ENCODE results near the gene ABHD8.
A peak's percentile ranks its signal among the peaks of the same experiment; 100 is the strongest.

ABHD8 gene

DNA sequence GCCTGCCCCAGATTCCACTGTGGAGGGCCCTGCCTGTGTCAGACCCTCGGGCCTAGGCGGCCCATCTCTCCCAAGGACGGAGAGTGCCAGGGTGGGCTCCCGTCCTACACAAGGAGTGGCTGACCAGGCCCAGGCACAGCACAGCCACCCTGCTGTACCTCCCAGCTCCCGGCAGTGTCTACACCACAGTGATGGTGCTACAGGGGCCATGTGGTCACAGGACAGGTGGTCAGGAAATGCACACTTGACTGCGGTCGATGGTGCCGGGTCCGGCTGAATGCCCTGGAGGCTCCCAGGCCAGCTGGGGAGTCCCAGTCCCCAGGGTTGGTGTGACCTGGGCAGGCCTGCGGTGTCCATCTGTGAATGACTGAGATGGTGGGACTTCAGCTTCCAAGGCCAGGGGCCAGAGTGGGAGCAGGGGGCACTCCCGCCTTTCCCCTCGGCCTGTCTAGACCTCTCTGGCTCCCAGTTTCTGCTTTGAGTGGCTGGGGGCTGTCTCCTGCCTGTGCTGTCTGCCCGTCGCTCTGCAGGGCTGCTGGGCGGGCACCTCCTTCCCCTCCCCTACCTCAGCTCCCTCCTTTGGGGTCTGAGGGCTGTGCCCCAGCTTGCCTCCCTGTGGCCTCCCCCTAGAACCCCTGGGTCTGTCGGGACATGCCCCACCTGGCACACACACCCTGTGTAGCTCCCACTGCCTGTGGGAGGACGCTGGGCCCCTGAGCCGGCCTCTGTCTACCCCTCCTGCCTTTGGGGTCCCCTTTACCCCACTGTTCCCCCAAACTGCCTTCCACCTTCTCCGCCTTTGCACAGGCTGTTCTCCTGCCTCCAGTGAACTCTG is 18.6 kb upstream of the ABHD8 start:
- DNase-seq (ENCODE audit: low read depth), result no peak

DNA sequence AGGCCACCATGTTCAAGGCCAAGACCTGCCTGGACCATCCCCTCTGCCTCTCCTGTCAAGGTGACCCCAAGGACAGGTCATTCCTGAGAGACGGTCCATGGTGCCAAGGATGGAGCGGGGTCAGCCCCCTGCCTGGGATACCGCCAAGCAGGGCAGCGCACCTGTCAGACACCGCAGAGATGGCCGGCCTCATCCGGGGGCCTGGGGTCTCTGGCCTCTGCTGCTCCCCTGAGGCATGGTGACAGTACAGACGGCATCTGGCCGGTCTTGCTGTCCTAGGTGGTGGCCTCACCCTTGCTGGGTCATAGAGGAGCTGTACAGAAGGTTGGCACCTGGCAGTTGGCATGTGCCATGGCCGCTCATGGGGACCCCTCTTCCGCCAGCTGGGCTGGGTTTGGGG is 17.2 kb upstream of the ABHD8 start:
- no peak for DNase-seq (ENCODE audit: low read depth)

DNA sequence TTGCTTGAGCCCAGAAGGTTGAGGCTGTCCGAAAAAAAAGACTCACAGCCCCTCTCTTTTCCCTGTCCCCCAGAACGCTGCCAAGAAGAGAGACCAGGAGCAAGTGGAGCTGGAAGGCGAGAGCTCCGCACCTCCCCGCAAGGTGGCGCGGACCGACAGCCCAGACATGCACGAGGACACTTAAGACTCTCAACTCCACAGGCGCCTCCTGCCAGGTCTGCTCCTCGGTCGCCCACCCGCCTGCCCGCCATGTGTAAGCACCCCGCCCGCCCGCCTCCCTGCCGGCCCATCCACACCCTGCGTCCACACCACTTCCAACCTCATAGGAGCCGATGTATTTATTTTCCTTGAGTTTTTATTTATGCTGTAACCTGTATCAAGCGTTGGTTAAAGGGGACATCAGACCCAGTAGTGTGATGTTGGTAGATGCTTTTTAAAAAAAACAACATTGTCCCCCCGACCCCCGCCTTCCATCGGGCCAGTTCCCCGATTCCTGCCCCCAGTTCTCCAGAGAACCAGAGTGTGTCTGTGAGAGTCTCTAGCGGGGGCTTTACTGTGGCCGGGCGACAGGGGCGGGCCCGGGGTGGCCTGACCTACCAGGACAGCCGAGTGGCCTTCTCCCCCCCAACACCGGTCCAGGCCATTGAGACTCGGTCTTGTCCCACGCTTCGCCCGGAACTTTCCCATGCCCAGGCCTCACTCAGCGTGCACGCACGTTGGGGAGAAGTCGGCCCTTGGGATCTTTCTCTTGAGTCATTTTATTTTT is 16.4 kb upstream of the ABHD8 start:
- no peak for DNase-seq (ENCODE audit: low read depth)

DNA sequence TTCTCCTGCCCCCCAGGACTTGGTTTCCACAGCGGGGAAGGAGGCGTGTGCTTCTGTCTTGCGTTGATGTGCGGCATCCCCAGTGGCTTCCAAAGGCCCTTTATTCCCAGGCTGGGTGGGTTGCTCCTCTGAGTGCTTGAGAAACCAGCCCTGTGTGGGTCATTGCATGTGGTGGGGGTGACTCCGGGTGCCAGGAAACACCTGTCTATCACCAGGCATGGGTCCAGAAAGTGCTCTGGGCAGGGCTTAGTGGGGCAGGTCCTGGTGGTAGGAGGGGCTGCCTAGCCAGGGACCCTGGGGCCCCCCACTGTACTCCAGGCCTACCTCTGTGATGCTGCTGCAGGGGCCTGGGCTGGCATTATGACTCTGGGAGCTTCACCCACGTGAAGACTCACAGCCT is 15.7 kb upstream of the ABHD8 start:
- no peak for DNase-seq (ENCODE audit: low read depth)

DNA sequence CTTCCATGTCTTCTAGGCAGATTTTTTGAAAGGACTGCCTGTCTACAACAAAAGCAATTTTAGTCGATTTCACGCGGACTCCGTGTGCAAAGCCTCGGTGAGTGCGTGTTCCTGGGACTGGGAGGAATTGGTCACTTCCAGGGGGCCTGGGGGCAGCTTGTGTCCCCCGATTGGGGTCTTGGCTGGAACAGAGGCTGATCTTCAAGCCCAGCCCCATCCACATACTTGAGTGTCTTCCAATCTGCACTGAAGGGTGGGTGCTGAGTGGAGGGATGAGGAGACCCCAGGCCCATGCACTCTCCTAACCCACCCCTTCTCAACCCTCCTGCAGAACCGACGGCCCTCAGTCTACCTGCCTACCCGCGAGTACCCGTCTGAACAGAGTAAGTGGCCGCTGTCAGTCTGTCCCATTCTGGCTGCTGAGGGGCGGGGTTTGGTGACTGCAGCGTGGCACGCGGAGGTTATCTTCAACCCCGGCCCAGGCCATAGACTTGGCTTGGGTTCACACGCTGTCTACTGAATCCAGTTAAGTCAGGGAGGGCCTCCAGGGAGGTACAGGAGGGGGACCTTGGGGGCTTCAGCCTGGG is 10.9 kb upstream of the ABHD8 start:
- DNase-seq (ENCODE audit: low read depth), result no peak

DNA sequence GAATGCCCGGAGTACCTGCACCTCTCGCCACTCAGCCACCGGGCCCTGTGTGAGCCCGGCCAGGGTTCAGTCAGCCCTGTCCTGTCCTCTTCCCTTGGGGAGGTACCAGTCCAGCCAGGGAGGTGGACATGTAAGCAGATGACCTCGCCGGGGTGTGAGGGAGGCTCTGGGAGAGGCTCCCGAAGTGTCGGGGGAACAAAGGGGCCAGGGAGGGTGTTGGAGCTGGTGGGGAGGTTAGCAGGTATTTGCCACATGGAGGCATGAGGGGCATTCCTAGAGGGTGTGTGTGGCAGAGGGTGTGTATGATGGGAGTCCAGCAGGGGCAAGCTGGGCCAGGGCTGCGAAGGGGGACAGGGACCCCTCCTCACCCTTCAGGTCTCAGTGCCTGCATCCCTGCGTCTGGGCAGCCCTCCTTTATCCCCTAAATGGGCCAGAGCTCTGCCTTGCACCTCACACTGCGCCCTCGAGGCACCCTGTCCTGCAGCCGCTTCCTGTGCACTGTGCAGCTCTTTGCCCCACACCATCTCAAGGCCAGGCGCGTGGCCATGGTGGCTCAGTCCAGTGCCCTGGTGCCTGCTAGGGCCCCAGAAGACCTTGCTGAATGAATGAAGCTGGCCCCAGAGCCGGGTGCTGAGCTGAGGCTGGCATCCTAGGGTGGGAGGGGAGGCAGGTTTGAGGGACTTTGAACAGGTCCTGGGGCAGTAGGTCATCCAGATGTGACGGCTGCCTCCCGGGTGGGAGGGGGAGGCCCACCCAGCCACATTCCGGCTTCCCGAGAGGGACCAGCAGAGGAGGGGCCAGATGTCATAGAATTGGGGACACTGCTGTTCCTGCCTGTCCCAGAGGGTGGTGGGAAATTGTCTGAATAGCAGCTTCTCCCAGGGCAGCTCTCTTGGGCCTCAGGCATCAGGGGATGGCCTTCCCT is 9.2 kb upstream of the ABHD8 start:
- DNase-seq (ENCODE audit: low read depth), result no peak

DNA sequence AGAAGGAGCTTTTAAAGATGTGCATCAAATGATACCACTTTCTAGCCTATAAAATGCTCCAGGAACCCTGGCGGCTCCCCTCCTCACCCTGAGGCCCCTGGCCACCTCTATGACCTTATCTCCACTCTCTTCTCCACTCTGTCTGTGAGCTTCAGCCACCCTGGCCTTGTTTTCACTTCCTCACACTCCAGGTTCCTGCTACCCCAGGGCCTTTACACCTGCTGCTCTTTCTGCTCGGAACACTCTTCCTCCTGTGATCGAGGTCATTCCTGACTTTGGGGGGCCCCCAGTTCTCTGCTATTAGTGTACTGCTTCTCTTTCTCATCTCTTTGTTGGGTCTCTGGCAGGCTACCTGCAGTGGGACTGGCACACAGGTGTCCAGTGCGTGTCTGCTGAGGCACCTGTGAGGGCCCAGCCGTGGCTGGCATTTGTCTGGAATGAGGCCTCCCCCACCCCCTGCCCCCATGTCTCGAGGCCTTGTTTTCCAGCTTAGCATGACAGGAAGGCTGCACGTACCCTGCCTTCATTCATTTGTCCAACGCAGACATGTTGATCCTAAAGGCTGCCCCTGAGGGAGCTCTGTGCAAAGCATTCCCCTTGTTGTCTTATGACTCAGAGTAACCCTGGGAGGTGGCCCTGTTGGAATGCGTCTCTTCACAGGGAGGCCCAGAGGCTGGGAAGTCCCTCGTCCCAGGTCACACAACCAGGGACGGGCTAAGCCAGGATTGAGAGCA is 8.4 kb upstream of the ABHD8 start:
- DNase-seq (ENCODE audit: low read depth), result no peak

DNA sequence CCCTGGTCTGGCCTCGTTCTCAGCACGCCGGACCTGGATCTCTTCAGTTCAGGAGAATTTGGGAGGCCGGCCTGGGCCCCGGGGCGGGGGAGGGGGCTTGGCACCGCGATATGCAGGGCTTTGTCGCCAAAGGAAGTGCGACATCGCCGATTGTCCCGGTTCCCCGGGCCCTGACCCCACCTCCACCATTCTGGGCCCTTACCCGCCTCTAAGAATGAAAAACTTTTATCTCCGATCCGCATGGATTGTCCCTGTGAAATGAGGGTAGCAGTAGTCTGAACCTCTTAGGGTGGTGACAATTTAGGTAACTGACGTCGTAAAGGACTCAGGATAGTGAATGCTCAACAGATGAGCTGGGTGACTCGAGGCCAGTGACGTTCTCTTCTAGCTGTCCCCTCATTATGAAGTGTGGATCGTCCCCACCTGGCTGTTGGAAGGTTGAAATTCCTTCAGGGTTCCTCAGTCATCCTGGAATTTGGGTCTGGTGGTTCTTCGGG is 6.8 kb upstream of the ABHD8 start:
- no peak for DNase-seq (ENCODE audit: low read depth)

DNA sequence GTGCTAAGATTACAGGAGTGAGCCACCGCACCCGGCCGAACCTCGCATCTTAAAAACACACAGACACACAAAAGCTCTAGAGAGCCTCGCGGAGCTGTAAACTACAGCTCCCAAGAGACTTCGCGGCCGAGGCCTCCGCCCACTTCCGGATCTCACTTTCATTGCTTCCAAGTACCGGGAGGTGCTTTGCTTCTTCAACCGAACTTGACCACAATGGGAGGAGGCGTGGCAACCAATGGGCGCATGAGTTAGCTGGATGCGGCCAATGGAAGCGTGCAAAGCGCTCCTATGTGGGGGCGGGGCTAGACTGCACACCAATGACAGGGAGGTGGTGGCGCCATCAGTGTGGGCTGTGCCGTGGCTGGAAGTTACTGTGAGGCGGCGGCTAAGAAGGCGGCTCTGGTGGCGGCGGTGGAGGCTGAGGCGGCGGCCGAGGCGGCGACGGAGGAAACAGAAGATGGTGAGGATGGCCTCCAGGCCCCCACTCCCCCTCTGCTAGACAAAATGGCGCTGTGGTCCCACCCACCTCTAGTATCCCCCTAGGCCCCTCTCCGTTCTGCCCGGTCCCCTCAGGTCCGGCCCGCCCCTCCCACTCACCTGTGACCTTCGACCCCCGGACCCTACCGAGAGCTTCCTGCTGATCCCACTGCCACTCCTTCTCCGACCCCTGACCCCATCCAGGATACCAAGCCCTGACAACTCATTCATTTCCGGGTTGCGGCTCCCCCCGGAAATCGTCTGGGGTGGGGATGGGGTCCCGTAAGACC is 6.2 kb upstream of the ABHD8 start, which contains the start of gene DDA1:
DDA1 (plus strand) TSS at position 366 of the 767 bp plus-strand sequence; CDS start at position 458, 92 bp downstream.
- DNase-seq (ENCODE audit: low read depth), result peak; percentile 99

DNA sequence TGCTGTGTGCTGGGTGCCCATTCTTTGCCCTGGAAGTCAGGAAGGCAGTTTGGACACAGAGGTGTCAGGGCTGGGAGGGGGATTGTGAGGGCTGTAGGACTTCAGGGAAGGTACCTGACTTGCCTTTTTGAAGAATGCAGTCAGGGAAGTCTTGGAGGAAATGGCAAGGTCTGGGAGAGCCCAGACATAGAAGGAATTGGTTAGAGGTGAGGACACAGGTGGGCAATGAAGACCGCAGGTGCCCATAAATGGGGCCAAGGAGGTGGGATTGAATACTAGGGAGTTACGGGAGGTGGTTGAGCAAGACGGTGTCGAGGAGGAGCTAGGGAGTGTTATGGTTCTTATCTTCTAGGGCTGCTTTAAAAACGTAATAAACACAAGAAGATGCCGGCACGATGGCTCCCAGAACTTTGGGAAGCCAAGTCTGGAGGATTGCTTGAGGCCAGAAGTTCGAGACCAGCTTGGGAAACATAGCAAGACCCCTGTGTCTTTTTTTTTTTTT is 4.7 kb upstream of the ABHD8 start:
- DNase-seq (ENCODE audit: low read depth), result no peak

DNA sequence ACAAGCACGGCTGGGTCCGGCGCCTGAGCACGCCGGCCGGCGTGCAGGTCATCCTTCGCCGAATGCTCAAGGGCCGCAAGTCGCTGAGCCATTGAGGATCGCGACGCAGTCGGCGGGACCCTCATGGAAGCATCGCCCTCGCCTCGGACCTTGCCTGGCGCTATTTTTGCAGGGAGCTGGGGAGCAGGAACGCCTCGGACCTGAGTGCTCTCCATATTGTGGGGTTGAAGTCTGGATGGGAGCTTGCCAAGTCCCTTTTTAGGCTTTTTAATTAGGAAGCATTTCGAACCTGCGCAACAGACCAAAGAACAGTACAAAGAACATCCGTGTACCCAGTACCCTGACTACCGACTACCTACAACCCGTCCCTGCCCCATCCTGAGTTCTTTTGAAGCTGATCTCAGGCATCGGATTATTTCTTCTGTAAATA is 3.1 kb upstream of the ABHD8 start:
- DNase-seq (ENCODE audit: low read depth), result no peak

DNA sequence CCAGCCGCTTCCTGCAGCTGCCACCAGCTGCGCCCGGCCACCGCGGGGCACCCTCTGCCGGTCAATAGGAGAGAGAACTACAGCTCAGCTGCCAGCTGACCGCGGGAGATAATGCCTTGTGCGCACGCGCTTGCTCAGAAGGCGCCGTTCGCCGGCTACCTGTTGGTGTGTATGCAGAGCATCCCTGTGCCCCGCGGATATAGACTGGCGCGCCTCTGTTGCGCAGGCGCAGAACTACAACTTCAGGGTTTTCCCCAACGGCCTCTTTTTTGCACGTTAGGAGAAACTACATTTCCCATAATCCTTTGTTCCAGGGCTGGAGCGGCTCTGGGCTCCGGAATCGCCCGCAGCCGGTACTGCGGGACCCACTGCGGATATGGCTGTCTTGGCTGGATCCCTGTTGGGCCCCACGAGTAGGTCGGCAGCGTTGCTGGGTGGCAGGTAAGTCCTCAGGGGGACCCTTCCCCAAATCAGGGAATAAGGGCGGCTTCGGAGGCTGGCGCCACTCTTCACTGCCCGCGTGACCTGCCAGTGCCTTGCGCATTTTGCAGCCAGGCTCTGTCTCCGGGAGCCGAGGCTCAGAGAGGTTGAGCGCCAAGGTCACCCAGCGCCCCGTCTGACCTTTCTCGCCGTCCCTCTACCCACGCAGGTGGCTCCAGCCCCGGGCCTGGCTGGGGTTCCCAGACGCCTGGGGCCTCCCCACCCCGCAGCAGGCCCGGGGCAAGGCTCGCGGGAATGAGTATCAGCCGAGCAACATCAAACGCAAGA is 2.5 kb upstream of the ABHD8 start, which contains the start of gene MRPL34:
MRPL34 (plus strand) TSS at position 356 of the 768 bp plus-strand sequence; CDS start at position 377, 21 bp downstream.
- DNase-seq (ENCODE audit: low read depth), result peak; percentile 90

DNA sequence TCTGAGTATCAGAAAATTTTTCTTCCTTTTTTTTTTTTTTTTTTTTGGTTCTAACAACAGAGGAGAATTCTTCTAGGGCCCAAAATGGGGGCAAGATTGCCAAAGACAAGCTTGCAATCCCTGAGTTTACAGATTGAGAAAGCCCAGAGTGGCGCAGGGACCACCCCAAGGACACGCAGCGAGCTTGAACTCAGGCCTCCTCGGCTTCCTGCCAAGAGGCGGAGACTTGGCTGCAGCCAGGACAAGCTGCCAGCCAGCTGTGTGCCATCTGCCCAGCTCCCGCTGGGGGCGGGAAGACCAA is 1.9 kb upstream of the ABHD8 start:
- no peak for DNase-seq (ENCODE audit: low read depth)

DNA sequence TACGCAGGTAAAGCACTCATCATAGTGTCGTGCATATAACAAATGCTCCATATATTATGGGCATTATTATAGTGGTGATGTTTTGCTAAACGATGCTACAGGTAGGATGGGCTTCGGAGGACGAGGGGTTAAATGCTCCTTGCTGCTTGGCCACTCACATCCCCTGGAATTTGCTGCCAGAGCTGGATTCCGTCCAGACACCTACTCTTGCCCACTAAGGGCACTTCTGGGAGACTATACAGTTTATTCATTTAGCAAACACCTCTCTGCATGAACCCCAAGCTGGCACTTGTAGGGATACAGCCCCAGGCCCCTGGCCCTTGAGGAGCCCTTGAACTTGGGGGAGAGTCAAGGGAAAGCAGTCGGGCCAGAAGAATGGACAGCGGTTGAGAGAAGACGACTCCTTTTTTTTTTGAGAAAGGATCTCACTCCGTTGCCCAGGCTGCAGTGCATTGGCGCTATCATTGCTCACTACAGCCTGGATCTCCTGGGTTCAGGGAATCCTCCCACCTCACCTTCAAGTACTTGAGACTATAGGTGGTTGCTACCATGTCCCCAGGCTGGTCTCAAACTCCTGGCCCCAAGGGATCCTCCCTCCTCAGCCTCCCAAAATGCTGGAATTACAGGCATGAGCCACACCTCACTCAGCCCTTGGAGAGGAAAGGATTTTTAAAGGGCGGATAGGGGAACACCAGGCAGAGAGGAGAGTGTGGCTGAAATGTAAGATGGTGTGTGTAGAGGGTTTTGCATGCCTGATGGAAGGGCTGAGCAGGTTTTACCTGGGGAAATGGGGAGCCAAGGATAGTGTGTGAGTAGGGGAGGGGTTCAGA is 1.4 kb upstream of the ABHD8 start:
- DNase-seq (ENCODE audit: low read depth), result no peak

DNA sequence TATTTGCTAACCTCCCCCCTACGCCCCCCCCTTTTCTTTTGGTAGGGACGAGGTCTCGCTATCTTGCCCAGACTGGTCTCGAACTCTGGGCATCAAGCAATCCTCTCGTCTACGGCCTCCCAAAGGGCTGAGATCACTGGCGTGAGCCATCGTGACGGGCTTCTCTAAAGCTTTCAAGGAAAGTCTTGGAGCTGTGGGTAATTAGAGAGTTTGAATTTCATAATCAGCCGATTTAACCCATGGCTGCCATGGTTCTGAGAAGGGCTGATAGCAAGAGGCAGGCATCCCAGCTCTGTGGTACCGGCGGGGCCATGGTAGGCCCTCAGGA is 679 bp upstream of the ABHD8 start:
- DNase-seq (ENCODE audit: low read depth), result no peak

DNA sequence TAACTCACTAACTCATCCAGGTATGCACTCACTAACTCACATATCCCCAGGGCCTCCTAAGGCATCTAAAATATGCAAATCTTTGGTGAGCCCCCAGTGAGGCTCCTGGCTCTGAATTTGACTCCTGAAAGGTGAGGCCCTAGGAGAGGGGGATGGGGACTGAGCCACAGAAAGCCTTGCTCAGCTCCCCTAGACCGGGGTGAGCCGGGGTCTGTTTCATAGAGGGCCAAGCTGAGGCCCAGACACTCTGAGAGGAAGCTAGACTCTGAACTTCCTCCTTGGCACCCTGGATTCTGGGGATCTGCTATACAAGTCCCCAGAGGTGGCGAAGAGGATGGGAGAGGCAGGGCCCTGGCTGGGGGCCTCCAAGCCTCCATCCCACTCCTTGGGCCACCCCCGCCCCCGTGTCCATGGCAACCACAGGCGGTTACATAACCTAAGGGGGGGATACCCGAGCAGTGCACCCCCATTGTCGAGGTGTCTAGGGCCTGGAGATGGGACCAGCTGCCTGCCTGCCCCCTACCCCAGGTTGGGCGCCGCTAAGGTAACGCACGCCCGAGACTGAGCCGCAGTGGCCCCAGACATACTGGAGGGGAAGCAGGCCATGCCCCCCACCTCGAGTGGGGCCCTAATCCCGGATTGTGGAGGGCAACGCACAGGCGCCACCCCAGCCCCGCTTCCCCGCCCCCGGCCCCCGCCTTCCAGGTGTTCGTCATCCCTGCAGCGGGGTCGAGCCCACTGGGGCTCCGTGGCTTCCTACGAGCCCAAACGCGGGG is 646 bp downstream of the ABHD8 start:
- DNase-seq (ENCODE audit: low read depth), result peak; percentile 18

DNA sequence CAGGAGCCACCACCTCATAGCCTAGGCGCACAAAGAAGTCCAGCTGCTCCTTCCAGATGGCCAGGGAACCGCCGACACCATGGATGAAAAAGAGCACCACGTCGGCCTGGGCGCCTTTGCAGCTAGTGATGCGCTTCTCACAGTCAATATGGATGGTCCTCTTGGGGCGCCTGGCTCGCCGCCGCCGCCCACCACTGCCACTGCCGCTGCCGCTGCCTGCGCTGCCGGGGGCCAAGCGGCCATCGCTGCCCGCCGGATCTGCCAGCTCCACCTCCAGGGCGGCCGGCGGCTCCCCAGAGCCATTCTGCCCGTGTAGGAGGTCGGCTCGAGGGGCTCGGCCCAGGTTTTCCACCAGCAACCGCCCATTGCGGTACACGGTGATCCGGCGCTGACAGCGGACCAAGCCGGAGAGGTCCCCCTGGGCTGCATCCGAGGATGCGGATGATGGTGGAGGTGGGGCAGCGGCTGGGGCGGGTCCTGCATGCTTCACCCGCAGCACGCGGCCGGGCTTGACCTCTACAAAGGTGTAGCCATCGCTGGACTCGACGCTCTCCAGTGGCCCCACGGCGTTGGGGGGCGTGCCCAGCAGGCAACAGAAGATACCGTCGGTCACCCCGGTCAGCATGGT is 2.1 kb downstream of the ABHD8 start:
- no peak for DNase-seq (ENCODE audit: low read depth)

All from T follicular helper cell (primary cell).